OCI-M1 (cell line): ENCODE results near the gene CACNA1A.

Experiments
- DNase-seq: peaks from one replicate; lab custom pipeline; 2025; lab: John Stamatoyannopoulos, UW

The CACNA1A gene

GRCh38 chr19:13313875-13314274 lies 192.4 kb downstream of the CACNA1A start:
- no peak for DNase-seq

GRCh38 chr19:13309864-13310263 lies 196.4 kb downstream of the CACNA1A start:
- no peak for DNase-seq

- no peak for DNase-seq
These were observed 202.7 kb downstream of the CACNA1A start for GRCh38 chr19:13303381-13304129.

- no peak for DNase-seq
These were observed 203.6 kb downstream of the CACNA1A start for GRCh38 chr19:13302526-13303270.

GRCh38 chr19:13301627-13302334 lies 204.5 kb downstream of the CACNA1A start:
- no peak for DNase-seq

DNA sequence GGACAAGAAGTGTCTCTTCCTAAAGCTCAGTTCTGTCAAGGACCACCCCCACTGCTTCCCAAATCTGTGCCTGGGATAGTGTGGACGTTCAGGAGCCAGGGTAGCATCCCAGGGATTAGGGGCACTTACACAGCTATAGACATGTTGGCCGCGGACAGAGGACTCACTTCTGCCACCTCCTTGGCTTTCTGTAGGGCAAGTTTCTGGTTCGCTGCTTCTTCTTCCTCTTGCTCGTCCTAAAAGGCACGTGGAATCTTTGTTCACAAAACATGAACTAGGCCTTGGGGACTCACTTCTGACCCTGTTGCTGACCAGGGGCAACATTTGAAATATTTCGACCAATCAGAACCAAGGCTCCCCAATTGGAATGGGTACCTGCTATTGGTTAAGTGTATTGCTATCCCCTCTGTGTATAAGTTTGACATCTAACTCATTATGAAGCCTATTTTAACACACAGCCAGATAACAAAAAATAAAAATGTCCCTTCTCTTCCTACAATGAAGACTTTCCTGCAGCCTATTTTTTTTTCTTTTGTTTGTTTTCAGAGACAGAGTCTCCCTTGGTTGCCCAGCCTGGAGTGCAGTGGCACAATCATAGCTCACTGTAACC lies 205.8 kb downstream of the CACNA1A start:
- DNase-seq, result no peak

GRCh38 chr19:13299838-13300237 lies 206.4 kb downstream of the CACNA1A start:
- no peak for DNase-seq

DNA sequence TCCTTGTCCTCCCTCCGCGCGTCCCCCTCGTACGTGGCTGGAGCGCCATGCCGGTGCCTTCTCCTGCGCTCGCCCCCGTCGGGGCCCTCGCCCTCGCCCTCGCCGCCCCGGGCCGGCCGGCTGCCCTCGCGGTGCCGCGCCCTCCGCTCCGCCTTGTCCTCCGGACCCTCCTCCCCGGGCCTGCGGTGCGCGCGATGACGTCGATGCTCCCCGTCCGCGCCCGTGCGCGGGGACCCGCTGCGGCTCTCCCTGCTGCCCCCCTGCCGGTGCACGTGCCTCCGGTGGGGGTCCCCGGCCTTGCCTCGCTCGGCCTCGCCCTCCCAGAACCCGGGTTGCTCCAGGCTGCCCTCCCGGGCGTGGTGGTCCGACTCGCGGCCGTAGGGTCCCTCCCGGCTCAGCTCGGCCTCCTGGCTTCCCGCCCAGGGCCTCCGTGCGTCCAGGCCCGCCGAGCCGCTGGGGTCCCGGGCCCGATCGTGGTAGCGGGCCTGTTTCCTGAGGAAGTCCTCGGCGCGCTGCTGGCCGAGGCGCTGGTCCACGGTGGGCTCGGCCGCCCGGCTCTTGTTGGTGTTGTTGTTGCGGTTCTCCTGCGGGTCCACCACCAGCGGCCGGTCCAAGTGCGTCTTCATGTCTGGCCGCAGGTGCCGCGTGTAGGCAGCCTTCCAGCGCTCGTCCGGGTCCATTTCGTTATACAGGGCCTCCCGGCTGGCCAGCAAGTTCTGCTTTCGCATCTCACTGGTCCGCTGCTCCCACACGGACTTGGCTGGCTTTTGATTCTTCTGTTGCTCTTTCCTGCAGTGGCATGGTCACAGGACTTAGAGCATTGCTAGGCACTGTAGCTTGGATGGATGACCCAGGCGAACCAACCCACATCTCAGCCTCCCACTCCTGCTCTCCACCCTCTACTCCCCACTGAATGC lies 207.5 kb downstream of the CACNA1A start:
- DNase-seq, result no peak

GRCh38 chr19:13297023-13297422 lies 209.3 kb downstream of the CACNA1A start:
- no peak for DNase-seq

DNA sequence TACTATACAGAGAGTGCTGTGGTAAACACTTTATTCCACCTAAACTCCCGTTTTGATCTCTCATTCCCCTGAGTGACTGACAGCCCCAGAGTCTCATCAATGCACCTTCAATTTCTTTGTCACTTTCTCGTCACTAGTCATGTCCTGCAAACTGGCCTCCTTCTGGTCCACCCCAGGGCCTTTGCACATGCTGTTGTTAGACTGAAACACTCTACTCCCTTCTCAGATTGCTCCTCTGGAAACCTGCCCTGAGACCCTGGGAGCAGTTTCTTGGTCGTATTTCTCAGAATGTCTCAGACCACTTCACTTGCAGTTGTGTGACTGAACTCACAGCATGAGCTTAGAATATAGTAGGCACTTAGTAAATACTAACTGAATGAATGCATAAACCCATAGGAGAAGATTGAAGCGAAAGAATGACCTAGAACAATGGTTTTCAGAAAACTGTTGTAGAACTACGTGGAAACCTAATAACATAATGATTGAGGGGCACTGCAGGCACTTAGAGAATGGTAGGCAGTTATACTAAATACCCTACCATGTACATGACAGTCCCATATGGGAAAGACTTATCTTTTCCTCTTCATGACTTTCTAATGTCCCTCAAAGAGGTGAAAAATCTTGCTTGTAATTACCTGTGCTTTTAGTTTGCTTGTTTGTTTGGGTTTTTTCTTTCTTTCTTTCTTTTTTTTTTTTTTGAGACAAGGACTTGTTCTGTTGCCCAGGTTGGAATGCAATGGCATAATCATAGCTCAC lies 211.3 kb downstream of the CACNA1A start:
- no peak for DNase-seq

DNA sequence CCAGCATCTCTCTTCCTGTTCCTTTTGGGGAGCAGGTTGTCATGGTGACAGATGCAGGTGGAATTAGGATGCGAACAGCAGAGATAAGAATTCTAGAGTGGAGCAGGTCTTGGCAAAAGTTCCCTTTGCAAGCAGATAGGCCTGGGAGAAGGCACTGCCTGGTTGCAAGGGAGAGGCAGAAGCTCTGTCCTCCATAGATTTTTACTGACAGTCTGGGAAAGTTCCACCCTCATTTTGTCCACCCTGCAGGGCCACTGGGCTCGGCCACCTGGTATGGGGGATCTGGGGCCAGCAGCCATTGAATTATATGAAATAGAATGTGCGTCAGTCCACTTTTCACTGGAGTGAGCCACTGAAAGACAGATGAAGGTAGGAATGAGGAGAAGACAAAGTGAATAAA lies 214.4 kb downstream of the CACNA1A start:
- DNase-seq, result no peak

DNA sequence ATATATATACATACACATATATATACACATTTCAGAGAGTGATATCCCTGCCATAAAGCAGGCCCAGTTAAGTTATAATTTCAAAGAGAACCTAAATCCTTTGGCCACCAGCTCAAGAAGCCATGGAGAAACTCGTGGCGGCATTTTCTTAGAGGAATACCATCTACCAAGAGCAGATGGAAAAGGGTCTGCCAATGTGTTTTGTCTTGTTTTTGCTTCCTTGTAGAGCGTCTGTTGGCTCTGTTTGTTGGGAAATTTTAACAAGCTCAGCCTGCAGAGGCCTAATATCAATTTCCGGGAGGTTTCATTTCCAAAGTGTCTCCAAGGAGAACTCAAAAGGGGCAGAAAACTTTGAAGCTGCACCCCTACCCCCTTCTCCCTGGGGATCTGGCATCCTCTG lies 215.5 kb downstream of the CACNA1A start:
- DNase-seq, result no peak

DNA sequence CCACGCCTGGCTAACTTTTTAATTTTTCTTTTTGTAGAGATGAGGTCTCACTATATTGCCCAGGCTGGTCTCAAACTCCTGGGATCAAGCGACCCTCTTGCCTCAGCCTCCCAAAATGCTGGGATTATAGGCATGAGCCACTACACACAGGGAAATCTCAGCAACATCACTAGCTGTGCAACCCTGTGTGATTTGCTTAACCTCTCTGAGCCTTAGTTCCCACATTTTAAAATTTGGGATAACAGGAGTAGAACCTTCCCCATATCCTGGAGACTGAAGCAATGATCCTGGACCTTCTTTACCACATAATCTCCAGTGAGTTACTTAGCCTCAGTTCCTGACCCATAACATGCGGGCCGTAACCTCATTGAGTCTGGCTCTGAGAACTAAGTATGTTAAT lies 217.0 kb downstream of the CACNA1A start:
- DNase-seq, result no peak

DNA sequence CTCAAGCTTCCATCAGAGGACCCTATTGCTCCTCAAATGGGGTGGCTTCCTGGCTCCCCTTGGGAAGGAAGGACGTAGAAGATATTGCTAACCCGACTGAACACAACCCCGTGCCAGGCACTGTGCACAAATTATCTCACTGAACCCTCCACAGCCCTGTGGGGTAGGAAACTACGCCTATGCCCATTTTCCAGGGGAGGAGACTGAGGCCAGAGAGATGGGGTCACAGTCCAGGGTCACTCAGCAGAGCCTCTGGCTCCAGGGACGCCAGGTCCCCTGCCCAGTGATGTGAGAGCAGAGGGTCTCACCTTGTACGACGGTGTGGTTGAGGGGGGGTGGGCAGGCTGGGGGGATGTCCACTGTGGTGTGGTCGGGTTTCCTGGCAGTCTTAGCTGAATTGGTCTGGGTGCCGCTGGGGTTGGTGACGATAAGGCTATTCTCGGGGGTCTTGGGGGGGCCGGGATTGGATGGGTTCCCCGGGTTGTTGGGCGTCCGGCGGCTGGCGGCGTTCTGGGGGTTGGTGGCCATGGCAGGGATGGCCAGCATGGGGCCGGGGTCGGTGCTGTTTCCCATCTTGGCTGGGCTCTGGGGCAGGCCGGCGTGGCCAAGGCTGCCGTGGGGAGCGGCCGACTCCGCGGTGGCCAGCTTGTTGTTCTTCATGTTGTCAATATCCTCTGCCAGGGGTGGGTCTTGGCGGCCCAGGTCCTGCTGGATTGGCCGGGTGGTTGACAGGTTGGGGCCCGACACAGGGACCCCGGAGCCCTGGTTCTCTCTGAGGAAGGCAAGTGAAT lies 219.9 kb downstream of the CACNA1A start:
- DNase-seq, result no peak

DNA sequence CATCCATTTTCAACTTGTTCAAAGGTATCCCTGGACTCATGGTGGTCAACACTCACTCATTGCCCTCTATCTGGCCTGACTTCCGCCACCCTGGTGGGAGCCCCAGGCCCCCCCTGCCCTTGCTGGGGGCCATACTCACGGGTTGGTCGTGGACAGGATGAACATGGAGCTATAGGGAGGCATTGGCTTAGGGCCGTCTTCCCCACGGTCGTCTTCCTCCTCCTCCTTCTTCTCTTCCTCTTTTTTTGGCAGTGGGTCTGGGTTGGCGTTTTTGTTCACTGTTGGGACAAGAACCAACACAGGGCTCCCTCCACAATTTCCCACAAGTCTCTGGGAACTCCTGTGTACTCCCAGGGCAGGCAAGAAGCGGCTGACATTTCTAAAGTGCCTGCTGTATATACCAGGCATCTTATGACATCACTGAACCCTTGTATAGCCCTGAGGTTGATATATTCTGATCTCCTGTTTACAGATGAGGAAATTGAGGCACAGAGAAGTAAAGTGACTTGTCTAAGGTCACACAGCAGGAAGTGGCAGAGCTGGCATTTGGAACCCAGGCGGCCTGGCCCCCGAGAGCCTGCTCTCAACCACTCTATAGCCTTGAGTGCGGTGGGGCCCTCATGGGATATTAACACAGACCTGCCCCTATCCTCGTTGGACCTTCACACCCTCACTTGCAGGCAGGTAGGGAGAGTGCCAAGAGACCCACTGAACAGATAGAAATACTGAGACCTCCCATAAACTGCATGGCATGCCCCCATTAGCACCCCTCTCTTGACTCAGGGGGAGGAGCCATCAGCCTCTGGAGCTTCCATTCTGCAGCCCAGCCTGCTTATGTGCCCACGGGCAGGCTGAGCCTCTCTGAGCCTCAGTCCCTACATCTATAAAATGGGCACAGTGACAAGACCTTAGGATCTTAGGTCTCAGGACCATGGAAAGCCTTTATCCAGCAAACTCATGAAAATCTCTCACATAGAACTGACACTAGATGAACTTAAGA lies 221.1 kb downstream of the CACNA1A start:
- peak; percentile 5 for DNase-seq

- DNase-seq, result no peak
These were observed 222.4 kb downstream of the CACNA1A start for GRCh38 chr19:13283871-13284270.

DNA sequence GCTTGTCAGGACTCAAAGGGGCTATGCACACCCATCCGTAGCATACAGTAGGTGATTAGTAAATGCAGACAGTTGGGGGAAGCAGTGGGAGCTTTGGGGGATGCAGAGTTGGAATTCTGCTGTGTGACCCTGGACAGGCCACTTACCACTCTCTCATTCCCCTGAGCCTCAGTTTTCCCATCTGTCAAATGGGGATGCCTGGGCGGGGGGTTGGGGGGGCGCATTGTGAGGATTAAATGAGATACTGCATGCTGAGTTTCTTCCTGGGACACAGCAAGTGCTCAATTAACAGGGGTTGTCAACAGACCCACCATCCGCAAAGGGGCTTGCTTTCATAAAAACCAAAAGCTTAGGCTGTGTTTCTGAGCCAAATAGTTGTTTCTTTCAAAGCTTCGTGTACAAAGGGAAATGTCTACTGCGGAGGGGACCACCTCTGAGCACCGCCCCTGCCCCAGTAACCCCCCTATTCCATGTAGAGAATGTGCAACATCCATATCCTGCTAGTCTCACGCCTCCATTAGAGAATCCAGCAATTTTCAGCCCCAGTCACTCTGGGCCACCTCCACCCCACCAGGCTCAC lies 223.7 kb downstream of the CACNA1A start:
- DNase-seq, result no peak
